ENCODE data around the gene DHCR24. TPM values are rescaled to one million over a fixed set of nuclear protein-coding genes. Genes with fewer than 3 reads are reported as not detected.

Gene DHCR24
- total and polyA plus RNA-seq, 7 donors = 4.4 to 194 (median 12.6) TPM

- Histone ChIP-seq H3K4me3 (no peak overlapping the region), H3K36me3 (peaks cover 0 to 7% (median 0%) of the 10 kb centered on the region in 4 donors), H3K4me1 (no peaks in the 10 kb centered on the region), H3K27me3 (no peaks in the 10 kb centered on the region), H3K9me3 (no peaks in the 10 kb centered on the region), H3K27ac (no peak overlapping the region)
- no peak for DNase-seq
- WGBS, 2 donors = 90% methylated on average over 9 of the region's 9 CpGs
- intact Hi-C loops (cut with DNase I) = no loop called here
- TF ChIP-seq CTCF (IDR thresholded peaks at IDR 0.05) = no peak
- no peak for TF ChIP-seq POLR2A (IDR thresholded peaks at IDR 0.05)
Observed at GRCh38 chr1:54846716-54847284, 40.2 kb downstream of the DHCR24 start.

- no peak for DNase-seq
- TF ChIP-seq CTCF (IDR thresholded peaks at IDR 0.05) (no peak), POLR2A (IDR thresholded peaks at IDR 0.05) (no peak)
- intact Hi-C loops (cut with DNase I) = no loop called here
- Histone ChIP-seq H3K4me3 (no peak overlapping the region), H3K4me1 (no peaks in the 10 kb centered on the region), H3K27ac (no peak overlapping the region), H3K27me3 (no peaks in the 10 kb centered on the region), H3K36me3 (peaks cover 0 to 3% (median 0%) of the 10 kb centered on the region in 4 donors), H3K9me3 (no peaks in the 10 kb centered on the region)
- WGBS, 2 donors = 97 to 99% methylated on average over 3 of the region's 3 CpGs
Observed at GRCh38 chr1:54846301-54846700, 40.7 kb downstream of the DHCR24 start.

- H3K9me3 ChIP-seq = no peaks in the 10 kb centered on the region
- TF ChIP-seq POLR2AphosphoS5 (IDR thresholded peaks at IDR 0.05) = no peak
- TF ChIP-seq POLR2A (IDR thresholded peaks at IDR 0.05) = no peak
- no peak for TF ChIP-seq EP300 (IDR thresholded peaks at IDR 0.05)
- TF ChIP-seq CTCF (IDR thresholded peaks at IDR 0.05) = no peak
- no peak for DNase-seq
- H3K27ac ChIP-seq = no peak overlapping the region
- no peaks in the 10 kb centered on the region for H3K36me3 ChIP-seq
- H3K4me1 ChIP-seq = no peaks in the 10 kb centered on the region
- no peaks in the 10 kb centered on the region for H3K27me3 ChIP-seq
- intact Hi-C loops (cut with DNase I) = no loop called here
- 80 to 88% methylated on average over 5 of the region's 5 CpGs for WGBS, 2 donors
- H3K4me3 ChIP-seq = no peak overlapping the region
Observed at GRCh38 chr1:54845772-54846171, 41.2 kb downstream of the DHCR24 start.

- DNase-seq = no peak
- no peaks in the 10 kb centered on the region for H3K9me3 ChIP-seq
- H3K4me1 ChIP-seq = no peaks in the 10 kb centered on the region
- no peaks in the 10 kb centered on the region for H3K36me3 ChIP-seq
- H3K27ac ChIP-seq = no peak overlapping the region
- H3K4me3 ChIP-seq = no peak overlapping the region
- 85 to 95% methylated on average over 3 of the region's 3 CpGs for WGBS, 2 donors
- TF ChIP-seq EP300 (IDR thresholded peaks at IDR 0.05) (no peak), POLR2AphosphoS5 (IDR thresholded peaks at IDR 0.05) (no peak), CTCF (IDR thresholded peaks at IDR 0.05) (no peak), POLR2A (IDR thresholded peaks at IDR 0.05) (no peak)
- intact Hi-C loops (cut with DNase I) = no loop called here
- H3K27me3 ChIP-seq = no peaks in the 10 kb centered on the region
Observed at GRCh38 chr1:54844564-54844963, 42.4 kb downstream of the DHCR24 start.

- H3K27ac ChIP-seq = no peak overlapping the region
Observed at GRCh38 chr1:54843449-54843848, 43.5 kb downstream of the DHCR24 start.

More at GRCh38 chr1:54843449-54843848, 43.5 kb downstream of the DHCR24 start:
- TF ChIP-seq EP300 (IDR thresholded peaks at IDR 0.05) (no peak), POLR2A (IDR thresholded peaks at IDR 0.05) (no peak), CTCF (IDR thresholded peaks at IDR 0.05) (no peak), POLR2AphosphoS5 (IDR thresholded peaks at IDR 0.05) (no peak)
- no peak for DNase-seq
- H3K4me3 ChIP-seq = no peak overlapping the region
- no peaks in the 10 kb centered on the region for H3K4me1 ChIP-seq
- intact Hi-C loops (cut with DNase I) = no loop called here
- H3K9me3 ChIP-seq = no peaks in the 10 kb centered on the region
- no peaks in the 10 kb centered on the region for H3K36me3 ChIP-seq
- no peaks in the 10 kb centered on the region for H3K27me3 ChIP-seq
- WGBS, 2 donors = 86 to 89% methylated on average over 5 of the region's 5 CpGs
